CD14-positive monocyte (primary cell): ENCODE results near the gene SLC22A4. TPM values are rescaled to one million over a fixed set of nuclear protein-coding genes. Genes with fewer than 3 reads are reported as not detected.

Source experiments
- DNase-seq, 3 donors: peaks; one replicate each; pipeline ENCODE4 v3.0.0-alpha.2; 2011 to 2022
- H2AFZ ChIP-seq: 2 replicates; pipeline ENCODE4 v1.6.0; 2012; ENCODE audit warnings: mild to moderate bottlenecking, low read depth, low read length, inconsistent platforms; ENCODE audit not compliant: insufficient read depth, poor library complexity, severe bottlenecking
- H3K27ac ChIP-seq, 2 donors: 1 replicate in 1 of 2; 2 replicates in 1 of 2; pipeline ENCODE4 v1.5.1; 2012 to 2013; ENCODE audit warnings: low read length in 2 of 2, control low read depth in 1 of 2, inconsistent platforms in 1 of 2, low read depth in 1 of 2, mild to moderate bottlenecking in 1 of 2
- H3K27me3 ChIP-seq, 2 donors: one replicate each; pipeline versions ENCODE4 v1.6.0 to v1.6.1; 2011 to 2013; ENCODE audit warnings: low read length in 2 of 2; ENCODE audit not compliant: control insufficient read depth in 2 of 2, insufficient read depth in 2 of 2
- H3K36me3 ChIP-seq, 2 donors: replicated peaks in 1 of 2; 1 replicate in 1 of 2; 2 replicates in 1 of 2; pipeline versions ENCODE4 v1.5.1 to v1.6.1; 2012 to 2013; ENCODE audit warnings: low read length in 2 of 2, control low read depth in 1 of 2, inconsistent platforms in 1 of 2, mild to moderate bottlenecking in 1 of 2; ENCODE audit not compliant: insufficient read depth in 2 of 2, control insufficient read depth in 1 of 2
- H3K4me1 ChIP-seq, 2 donors: 1 replicate in 1 of 2; 2 replicates in 1 of 2; pipeline versions ENCODE4 v1.5.1 to v1.6.1; 2012 to 2013; ENCODE audit warnings: low read length in 2 of 2, control low read depth in 1 of 2, inconsistent platforms in 1 of 2, mild to moderate bottlenecking in 1 of 2, moderate library complexity in 1 of 2; ENCODE audit not compliant: insufficient read depth in 2 of 2, control insufficient read depth in 1 of 2
- H3K4me2 ChIP-seq: replicated peaks from 2 replicates; pipeline ENCODE3; 2012; ENCODE audit warnings: low read length, moderate library complexity, mild to moderate bottlenecking; ENCODE audit not compliant: poor library complexity, severe bottlenecking; ENCODE audit errors: extremely low read depth
- H3K4me3 ChIP-seq, 3 experiments: fragments of 200-600 bp in 1 of 3; sonication (generic) in 1 of 3; replicated peaks in 1 of 3; 1 replicate in 2 of 3; 2 replicates in 1 of 3; pipeline ENCODE4 v1.5.1; 2011 to 2013; ENCODE audit warnings: low read length in 3 of 3, mild to moderate bottlenecking in 3 of 3, control low read depth in 2 of 3, low read depth in 2 of 3, inconsistent platforms in 1 of 3, moderate library complexity in 1 of 3
- H3K79me2 ChIP-seq: 2 replicates; pipeline ENCODE4 v1.6.0; 2012; ENCODE audit warnings: mild to moderate bottlenecking, control low read depth, inconsistent platforms, low read length, moderate library complexity; ENCODE audit not compliant: insufficient read depth
- H3K9ac ChIP-seq: 2 replicates; pipeline ENCODE4 v1.6.0; 2017; ENCODE audit warnings: low read length, mild to moderate bottlenecking; ENCODE audit not compliant: insufficient read depth, poor library complexity, severe bottlenecking
- H3K9me3 ChIP-seq, 2 donors: replicated peaks in 1 of 2; 1 replicate in 1 of 2; 2 replicates in 1 of 2; pipeline versions ENCODE4 v1.5.1 to v1.6.1; 2012 to 2013; ENCODE audit warnings: low read length in 2 of 2, control low read depth in 1 of 2; ENCODE audit not compliant: control insufficient read depth in 1 of 2, insufficient read depth in 1 of 2
- H4K20me1 ChIP-seq: 2 replicates; pipeline ENCODE4 v1.6.0; 2012; ENCODE audit warnings: mild to moderate bottlenecking, low read length, control low read depth, moderate library complexity; ENCODE audit not compliant: insufficient read depth
- H3K27ac Mint-ChIP-seq, 7 donors: one replicate each; pipeline ENCODE4 v1.8.0; 2020; ENCODE audit warnings: mild to moderate bottlenecking in 7 of 7, mixed read lengths in 7 of 7, moderate library complexity in 6 of 7, inconsistent platforms in 2 of 7
- H3K27me3 Mint-ChIP-seq, 3 donors: one replicate each; pipeline ENCODE4 v1.8.0; 2021 to 2022; ENCODE audit warnings: low read depth in 3 of 3, mild to moderate bottlenecking in 3 of 3, mixed read lengths in 3 of 3, moderate library complexity in 3 of 3, inconsistent platforms in 1 of 3
- H3K36me3 Mint-ChIP-seq, 2 donors: one replicate each; pipeline ENCODE4 v1.8.0; 2020; ENCODE audit warnings: mixed read lengths in 2 of 2, inconsistent platforms in 1 of 2, mild to moderate bottlenecking in 1 of 2
- H3K4me1 Mint-ChIP-seq: one replicate; pipeline ENCODE4 v1.8.0; 2020; ENCODE audit warnings: mild to moderate bottlenecking, mixed read lengths
- H3K4me3 Mint-ChIP-seq, 2 donors: one replicate each; pipeline ENCODE4 v1.8.0; 2020; ENCODE audit warnings: mild to moderate bottlenecking in 2 of 2, mixed read lengths in 2 of 2, moderate library complexity in 1 of 2
- H3K9me3 Mint-ChIP-seq, 7 donors: one replicate each; pipeline ENCODE4 v1.8.0; 2020 to 2022; ENCODE audit warnings: mixed read lengths in 7 of 7, mild to moderate bottlenecking in 6 of 7, moderate library complexity in 6 of 7, inconsistent platforms in 2 of 7
- WGBS: methylation state at CpG from one replicate; pipeline ENCODE4 v1.1.5; 2013; ENCODE audit warnings: missing lambda C conversion rate; ENCODE audit not compliant: insufficient coverage; 5-methylcytosine and 5-hydroxymethylcytosine counted together
- intact Hi-C, 2 donors: fragments of 100-400 bp; cut with micrococcal nuclease; formaldehyde crosslinking; loops; one replicate each; pipeline versions ENCODE4 v1.15.0 to v1.15.1; 2023
- polyA plus RNA-seq, 3 donors: library from polyadenylated mRNA; depleted of rRNA in 1 of 3; unstranded in 2 of 3; stranded (reverse) in 1 of 3; fragments of 300-500 nt in 2 of 3; fragments of >200 nt in 1 of 3; fragmentation: Illumina TruSeq in 2 of 3; gene quantifications; 1 replicate in 2 of 3; 2 replicates in 1 of 3; pipeline ENCODE4 v1.2.3, GENCODE V29; 2012 to 2021
- TF ChIP-seq, protein P1 (sequence below): fragments of 200-600 bp; IDR thresholded peaks from one replicate; pipeline ENCODE4 v1.8.0; 2022; ENCODE audit warnings: antibody characterized with exemption, mild to moderate bottlenecking

Gene SLC22A4
- polyA plus RNA-seq, 3 donors, result 7.2 to 13.0 (median 12.2) TPM

DNA sequence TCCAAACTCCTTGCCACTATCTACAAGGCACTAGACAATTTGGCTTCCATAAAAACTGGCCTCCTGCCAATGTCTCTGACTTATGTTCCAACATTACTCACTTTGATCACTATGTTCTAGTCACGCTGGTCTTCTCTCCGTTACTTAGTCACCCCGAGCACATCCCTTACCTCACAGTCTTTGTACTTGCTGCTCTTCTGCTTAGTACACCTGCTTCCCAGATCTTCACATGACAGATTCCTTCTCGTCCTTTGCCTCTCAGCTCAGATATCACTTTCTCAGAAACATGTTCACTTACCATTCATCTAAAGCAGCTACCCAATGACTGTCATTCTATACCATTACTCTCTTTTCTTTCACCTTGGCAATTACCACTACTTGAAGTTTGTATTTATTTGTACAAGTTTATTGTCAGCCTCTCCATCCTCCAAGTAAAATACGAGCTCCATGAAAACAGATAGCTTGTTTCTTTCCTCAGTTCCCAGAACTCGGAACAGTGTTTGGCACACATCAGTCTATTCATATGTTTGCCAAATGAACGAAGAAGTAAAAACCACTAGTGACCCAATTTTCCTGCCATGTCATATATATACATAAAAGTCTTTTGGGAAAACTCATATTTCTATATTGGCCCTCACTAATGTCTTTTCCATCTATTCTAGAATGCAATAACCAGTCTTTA is 69.4 kb downstream of the SLC22A4 start:
- Mint-ChIP-seq H3K36me3 (peaks cover 0 to 4% of the 10 kb centered on the region in 2 donors), H3K9me3 (no peaks in the 10 kb centered on the region), H3K4me3 (no peak overlapping the region), H3K27ac (peak overlapping the region; percentile 58 to 96 (median 94)), H3K4me1 (peaks cover 20% of the 10 kb centered on the region), H3K27me3 (no peaks in the 10 kb centered on the region)
- TF ChIP-seq, protein P1, sequence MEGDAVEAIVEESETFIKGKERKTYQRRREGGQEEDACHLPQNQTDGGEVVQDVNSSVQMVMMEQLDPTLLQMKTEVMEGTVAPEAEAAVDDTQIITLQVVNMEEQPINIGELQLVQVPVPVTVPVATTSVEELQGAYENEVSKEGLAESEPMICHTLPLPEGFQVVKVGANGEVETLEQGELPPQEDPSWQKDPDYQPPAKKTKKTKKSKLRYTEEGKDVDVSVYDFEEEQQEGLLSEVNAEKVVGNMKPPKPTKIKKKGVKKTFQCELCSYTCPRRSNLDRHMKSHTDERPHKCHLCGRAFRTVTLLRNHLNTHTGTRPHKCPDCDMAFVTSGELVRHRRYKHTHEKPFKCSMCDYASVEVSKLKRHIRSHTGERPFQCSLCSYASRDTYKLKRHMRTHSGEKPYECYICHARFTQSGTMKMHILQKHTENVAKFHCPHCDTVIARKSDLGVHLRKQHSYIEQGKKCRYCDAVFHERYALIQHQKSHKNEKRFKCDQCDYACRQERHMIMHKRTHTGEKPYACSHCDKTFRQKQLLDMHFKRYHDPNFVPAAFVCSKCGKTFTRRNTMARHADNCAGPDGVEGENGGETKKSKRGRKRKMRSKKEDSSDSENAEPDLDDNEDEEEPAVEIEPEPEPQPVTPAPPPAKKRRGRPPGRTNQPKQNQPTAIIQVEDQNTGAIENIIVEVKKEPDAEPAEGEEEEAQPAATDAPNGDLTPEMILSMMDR, result no peak
- WGBS, result 93% methylated on average over 4 of the region's 7 CpGs
- Histone ChIP-seq H4K20me1 (no peaks in the 10 kb centered on the region), H3K9ac (no peak overlapping the region), H3K4me2 (no peak overlapping the region), H3K27ac (peak overlapping the region in 1 of 2 donors; percentile 85), H3K36me3 (no peaks in the 10 kb centered on the region), H3K9me3 (no peaks in the 10 kb centered on the region), H3K4me3 (no peak overlapping the region), H2AFZ (no peak overlapping the region), H3K27me3 (no peaks in the 10 kb centered on the region), H3K79me2 (no peaks in the 10 kb centered on the region), H3K4me1 (peaks cover 15 to 19% of the 10 kb centered on the region in 2 donors)
- intact Hi-C loops, result loop anchor here in 1 of 2 donors (5.0 kb wide), 1 partner anchor 66 kb away; no protein-coding TSS in a partner anchor
- peak in 2 of 3 donors; percentile 47 to 62 for DNase-seq

GRCh38 chr5:132364319-132364718 is 70.1 kb downstream of the SLC22A4 start:
- H3K36me3 Mint-ChIP-seq, result peaks cover 0 to 6% of the 10 kb centered on the region in 2 donors
- intact Hi-C loops, result loop anchor here in 1 of 2 donors (5.0 kb wide), 1 partner anchor 67 kb away; no protein-coding TSS in a partner anchor
- Histone ChIP-seq H3K9ac (no peak overlapping the region), H3K4me1 (peaks cover 20 to 26% of the 10 kb centered on the region in 2 donors), H3K4me2 (no peak overlapping the region), H3K27ac (peak overlapping the region; percentile 75 to 85), H4K20me1 (no peaks in the 10 kb centered on the region), H3K36me3 (no peaks in the 10 kb centered on the region), H3K9me3 (no peaks in the 10 kb centered on the region), H3K79me2 (no peaks in the 10 kb centered on the region), H3K27me3 (no peaks in the 10 kb centered on the region), H2AFZ (no peak overlapping the region), H3K4me3 (no peak overlapping the region)
- H3K4me3 Mint-ChIP-seq, result no peak overlapping the region
- H3K27me3 Mint-ChIP-seq, result no peaks in the 10 kb centered on the region
- H3K27ac Mint-ChIP-seq, result peak overlapping the region; percentile 86 to 96 (median 96)
- H3K9me3 Mint-ChIP-seq, result no peaks in the 10 kb centered on the region
- 0% methylated on average over 1 of the region's 1 CpG for WGBS
- TF ChIP-seq, protein P1, result no peak
- H3K4me1 Mint-ChIP-seq, result peaks cover 25% of the 10 kb centered on the region
- DNase-seq, result peak; percentile 90 to 98 (median 95)
